Stimulated activated CD8-positive, alpha-beta memory T cell treated with anti-CD3 and anti-CD28 coated beads, Interleukin-2, amount 100 ng/mL, for 48 hours (primary cell): ENCODE results near the gene GPATCH2L.

Experiments
- DNase-seq, 2 donors: peaks; one replicate each; pipeline ENCODE4 v3.0.0-alpha.2; 2020; ENCODE audit warnings: low read depth in 2 of 2

The GPATCH2L gene

DNA sequence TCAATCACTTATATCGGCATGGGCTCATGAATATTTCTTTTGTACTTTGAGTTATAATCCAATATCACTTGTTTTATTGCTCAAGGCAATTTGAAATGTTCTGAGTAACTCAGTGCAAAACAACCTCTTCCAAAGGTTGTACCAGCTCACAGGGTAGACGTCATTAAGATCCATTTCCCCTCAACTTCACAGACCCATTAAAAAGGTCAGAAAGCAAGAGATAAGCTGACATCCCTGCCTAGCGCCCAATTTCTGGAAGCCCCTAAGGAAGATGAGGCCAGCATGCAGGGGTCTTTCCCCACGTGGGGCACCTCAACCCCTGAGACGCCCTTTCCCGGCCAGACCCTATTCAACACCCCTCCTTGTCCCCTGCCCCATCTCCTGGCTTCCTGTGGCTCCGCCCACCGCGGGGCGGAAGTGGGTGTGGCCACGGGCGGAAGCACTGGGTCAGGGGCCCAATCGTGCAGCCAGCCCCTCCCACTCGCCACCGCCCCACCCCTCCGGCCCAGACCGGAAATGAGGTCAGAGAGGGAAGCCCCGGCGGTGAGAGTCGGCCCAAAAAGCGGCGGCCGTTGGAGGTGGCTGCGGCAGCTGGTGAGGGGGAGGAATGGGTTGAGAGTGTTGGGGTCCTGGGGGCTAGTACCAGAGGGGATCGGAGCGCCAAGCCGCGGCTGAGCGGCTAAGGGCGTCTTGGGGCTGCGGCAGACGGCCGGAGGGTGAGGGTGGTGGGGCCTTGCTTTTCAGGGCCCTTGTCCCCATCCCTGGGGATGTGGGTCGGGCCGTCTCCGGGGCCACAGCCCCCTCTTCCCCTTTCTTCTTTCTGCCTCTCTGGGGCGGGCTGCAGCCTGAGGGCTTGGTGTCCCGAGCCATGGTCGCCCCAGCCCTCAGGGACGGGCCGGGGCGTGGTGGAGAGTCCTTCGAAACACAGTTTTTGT, at the start of gene GPATCH2L:
Gene GPATCH2L (plus strand): TSS at position 525 of the 935 bp plus-strand sequence. CDS start 2,442 bp downstream, outside the sequence.
- DNase-seq = peak; percentile 97 to 98

DNA sequence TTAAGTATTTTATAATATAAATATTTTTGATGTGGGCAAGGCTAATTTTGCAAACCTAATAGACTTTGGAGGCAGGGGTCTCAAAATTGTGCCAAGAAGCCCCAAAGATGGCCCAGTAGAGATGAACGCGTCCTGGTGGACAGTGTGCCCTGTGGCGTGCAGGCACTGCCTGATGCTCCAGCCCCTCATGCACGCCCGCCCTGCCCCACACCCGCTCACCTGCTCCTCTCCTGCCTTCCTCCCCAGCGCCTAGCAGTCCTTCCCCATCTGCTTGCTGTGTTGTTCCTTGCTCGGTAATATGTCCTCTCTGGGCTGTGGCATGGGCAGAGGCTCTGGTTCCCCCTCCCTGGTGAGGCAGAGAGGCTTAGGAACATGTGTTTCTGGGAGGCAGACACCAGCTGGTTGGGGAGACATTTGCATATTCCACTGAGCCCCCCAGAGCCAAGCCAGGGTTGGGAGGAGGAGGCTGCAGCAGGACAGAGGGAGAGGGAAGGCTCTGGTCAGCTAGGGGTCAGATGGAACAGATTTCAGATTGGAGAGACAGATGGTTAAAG, 46.8 kb upstream of the GPATCH2L start:
- DNase-seq = no peak

DNA sequence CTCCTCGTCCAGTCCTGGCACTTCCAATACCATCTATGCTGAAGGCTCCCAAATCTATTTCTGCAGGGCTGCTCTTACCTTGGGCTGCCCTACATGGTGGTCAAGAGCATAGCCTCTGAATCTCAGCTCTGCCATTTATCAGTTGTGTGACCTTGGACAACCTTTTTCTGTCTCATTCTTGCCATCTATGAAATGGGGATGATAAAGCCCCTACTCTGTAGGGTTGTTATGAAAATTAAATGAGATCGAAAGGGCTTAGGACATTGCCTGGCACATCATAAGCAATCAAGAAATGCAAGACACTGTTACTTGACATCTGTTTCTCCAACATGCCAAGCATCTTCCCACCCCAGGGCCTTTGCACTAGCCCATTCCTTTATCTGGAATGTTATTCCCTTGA, 45.5 kb upstream of the GPATCH2L start:
- no peak for DNase-seq

DNA sequence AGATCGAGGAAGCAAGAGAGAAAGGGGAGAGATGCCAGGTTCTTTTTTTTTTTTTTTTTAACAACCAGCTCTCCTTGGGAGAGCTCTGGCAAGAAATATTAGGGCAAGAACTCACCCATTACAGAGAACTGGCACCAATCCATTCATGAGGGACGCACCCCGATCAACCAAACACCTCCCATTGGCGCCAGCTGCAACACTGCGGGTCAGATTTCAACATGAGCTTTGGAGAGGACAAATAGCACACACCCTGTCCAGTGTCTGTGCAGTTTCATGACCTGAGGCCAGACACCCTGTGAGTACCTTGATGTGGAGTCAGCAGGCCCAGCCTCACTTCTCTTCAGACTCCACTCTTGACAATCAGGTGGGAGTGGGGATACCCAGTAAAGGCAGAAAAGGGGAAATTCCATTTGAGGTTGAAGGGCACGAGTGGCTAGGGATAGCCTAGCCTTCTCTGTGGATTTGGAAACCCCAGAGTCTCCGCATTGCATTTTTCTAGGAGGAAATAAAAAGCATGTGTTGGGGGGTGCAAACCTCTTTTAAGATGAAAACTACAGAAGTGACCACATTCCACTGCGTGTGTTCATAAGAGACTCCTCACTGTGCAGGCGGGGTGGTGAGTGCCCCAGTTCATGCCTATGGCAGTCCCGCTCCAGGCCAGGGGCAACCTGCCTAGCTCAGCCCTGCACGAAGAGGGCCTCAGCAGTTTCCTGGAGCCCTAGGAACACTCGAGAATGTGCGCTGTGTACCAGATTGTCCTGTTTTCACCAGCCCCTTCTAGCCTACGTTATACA, 42.4 kb upstream of the GPATCH2L start:
- no peak for DNase-seq

DNA sequence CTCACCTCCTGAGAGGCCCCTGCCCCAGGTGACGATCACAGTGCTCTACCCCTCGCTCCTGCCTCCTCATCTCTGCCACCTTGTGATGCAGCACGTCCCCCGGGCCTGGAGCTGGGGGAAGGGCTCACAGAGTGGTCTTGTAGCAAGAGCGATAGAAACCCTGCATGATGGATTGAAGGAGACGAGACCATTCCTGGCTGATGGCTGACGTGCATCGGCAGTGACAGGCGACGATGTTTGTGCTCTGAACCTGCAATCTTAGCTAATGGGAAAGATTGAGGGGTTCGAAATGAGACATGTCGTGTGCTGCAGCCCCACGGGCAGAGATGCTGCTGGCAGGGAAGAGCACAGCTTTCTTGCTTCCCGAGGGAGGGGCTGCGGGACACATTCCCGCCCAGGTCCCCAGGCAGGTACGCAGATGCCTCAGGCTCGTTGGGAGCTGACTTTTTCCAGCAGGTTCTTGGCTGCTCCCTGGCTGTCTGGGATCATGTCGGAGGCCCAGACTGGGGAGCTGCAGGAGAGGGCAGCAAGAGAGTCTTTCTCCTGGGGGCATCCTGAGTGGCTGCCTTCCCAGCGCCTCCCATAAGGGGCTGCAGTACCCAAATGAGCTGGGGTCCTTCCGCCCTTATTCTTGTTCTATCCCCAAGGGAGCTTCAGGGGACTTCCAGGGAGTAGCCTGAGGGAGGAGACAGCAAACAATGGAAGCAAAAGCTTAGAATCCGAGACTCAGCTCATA, 38.7 kb upstream of the GPATCH2L start:
- DNase-seq = no peak

DNA sequence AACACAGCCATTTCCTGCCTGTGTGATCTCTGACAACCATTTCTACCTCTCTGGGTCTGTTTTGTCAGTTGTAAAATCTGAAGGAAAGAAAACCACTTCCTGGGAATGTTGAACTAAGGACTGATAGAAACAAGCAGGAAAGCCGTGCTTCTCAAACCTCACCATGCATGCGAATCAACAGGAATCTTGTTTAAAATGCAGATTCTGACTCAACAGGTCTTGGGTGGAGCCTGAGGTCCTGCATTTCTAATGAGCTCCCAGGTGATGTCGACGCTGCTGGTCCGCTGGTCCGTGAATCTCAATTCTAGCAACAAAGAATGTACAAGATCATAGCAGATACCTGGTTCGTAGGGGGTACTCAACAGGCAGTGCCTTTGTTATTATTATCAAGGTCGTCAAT, 38.0 kb upstream of the GPATCH2L start:
- DNase-seq = no peak

DNA sequence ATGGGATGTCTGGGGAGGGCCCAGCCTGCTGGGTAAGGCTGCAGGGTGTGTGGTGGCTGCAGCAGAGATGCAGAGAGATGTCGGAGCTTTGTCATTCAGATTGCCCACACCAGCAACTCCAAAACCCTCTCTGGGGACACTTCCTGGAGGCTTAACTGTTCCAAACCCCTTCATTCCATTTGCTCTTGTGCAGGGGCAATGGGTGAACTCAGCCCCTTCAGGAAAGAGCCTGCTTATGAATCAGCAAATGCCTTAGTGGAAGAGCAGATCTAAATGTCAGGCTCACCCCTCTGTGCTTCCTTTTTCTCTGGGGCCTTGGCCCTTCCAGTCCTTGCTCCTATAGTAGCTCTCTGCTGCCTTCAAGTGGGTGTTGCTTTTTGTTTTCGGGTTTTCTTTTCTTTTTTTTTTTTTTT, 36.7 kb upstream of the GPATCH2L start:
- no peak for DNase-seq

DNA sequence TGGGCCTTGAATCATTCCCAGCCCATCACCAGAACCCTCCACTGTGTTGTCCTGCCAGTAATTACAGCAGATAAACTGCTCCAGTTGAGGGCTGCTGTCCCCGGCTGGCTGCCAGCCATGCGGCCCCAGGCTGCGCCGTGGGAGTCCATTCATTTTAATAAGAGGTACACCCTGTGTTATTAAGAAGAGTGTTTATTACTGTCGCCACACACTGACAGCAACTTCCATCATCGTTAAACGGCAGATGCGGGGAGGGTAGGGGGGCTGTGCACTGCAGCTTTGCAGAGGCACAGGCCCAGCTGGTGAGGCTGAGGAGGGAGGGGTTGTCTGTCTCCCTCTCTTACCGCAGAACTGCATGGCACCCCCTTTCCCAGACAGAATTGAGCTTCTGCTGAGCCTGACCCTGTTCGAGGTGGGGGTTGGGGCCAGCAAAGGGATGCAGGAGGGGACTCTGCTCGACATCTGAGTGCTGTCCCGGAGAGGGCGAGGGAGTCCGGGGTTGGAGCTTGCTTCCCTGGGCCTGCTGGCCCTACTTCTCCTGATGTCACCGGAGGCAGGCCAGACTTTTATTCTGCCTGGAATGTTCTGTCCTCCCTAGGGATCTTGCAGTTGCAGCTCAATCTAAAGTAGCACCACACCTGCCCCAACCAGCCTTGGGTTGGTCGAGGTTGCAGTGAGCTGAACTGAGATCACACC, 33.8 kb upstream of the GPATCH2L start:
- DNase-seq = no peak

DNA sequence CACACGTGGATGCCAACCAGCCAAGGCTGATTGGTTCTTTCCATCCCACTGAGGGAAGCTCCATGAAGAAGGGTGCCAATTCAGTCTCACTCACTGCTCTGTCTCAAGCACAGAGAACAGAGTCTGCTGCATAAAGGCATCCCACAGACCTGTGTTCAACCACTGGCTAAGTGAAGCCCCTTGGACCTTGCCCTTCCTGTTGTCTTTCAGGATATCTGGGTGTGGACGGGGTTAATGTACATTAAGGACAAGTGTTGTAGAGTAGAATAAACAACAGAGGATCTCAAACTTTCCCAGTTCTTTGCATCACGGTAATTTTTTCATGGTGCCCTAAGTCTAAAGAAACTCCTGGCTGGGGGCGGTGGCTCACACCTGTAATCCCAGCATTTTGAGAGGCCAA, 33.1 kb upstream of the GPATCH2L start:
- DNase-seq = no peak

DNA sequence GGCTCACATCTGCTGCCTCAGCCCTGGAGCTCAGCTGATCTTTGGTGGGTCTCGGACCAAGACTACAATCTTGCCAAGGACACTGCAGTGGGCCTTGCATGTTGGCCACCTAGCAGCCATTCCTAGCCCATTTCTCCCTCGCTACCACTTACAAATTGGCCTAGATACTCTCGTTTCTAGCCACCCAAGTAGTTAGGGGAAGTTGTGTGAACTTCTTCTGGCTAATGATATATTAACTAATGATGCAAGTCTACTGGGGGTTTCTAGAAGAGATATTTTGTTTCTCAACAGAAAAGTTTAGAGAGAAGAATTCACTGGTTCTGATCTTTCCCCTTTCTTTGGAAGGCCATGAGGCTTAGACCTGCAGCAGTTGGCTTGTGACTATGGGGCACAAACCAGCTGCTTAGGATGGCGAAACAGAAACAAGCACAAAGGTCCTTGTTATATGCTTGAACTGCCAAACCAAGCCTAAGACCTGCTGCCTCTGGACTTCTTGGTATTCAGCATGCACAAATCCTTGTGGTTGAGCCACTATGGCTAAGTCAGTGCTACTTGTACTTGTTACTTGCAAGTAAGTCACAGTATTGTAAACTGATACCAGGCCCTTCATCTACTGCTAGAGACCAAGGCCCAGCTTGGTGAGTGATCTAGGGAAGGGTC, 30.5 kb upstream of the GPATCH2L start:
- no peak for DNase-seq

DNA sequence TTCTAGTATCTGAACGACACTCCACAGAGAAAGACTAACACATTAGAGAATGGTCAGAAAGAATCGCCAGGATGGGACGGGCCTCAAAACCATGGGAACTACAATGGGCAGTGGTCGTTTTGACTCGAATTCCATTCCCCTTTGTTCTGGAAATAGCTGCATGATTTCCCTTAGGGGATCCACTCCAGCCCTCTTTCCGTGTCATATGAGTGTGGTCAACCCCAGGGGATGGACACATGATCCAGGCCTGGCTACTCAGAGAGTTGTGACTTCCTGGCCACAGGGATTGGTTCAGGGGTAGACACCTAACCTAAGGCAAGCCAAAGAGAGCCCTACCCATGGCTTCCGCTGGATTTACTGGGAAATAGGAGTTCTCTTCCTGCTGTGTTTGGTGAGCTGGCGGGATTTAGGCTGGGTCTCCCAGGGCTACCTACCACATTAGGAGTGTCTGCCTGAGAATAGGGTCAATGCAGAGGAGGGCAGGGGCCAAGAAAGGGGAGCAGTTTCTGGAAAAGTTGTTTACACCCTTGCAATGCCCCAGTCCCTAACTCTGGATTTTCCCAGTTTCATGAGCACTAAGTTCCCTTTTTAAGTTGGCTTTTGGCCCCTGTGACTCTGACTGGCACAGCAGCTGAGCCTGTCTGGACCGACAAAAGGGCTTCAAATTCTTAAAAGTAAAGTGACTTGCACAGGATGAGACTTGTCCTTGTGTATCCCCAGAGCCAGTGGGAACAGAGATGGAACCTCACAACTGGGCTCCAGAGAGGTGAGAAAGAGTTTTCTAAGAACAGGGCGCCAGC, 28.1 kb upstream of the GPATCH2L start:
- DNase-seq = no peak

DNA sequence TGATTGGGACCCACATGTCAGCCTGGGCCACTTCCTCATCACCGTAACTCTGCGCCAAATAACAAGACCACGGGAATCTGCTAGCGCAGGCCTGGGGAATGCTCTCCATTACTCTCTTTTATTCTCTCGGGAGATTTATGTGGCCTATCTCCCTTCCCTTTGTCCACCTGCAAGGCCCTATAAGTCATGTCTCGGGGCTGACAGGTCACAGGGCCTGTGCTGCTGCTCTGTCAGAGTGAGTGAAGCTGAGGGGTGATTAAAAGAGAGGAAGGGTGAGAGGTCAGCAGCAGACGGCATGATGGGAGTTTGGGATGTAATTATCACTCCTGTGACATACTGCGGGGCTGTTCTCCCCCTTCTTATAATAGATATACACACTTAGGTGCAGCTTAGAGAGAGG, 26.2 kb upstream of the GPATCH2L start:
- DNase-seq = no peak

DNA sequence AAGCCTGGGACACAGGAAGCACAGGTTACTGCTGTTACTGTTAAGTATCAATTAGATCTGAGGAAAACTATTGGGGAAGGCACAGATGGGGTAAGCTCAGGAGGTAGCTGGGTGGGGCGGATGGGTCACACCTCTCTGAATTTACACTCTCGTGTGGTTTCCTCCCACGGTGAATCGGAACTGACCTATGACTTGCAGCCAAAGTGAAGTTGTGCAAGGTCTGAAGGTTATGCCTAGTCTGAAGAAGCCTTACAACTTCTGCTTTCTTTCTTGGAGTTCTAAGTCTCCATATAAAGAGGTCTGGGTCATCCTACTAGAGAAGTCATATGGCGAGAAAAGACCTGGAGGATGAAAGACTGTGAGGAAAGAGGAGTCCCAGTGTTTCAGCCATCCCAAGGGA, 25.6 kb upstream of the GPATCH2L start:
- DNase-seq = no peak

DNA sequence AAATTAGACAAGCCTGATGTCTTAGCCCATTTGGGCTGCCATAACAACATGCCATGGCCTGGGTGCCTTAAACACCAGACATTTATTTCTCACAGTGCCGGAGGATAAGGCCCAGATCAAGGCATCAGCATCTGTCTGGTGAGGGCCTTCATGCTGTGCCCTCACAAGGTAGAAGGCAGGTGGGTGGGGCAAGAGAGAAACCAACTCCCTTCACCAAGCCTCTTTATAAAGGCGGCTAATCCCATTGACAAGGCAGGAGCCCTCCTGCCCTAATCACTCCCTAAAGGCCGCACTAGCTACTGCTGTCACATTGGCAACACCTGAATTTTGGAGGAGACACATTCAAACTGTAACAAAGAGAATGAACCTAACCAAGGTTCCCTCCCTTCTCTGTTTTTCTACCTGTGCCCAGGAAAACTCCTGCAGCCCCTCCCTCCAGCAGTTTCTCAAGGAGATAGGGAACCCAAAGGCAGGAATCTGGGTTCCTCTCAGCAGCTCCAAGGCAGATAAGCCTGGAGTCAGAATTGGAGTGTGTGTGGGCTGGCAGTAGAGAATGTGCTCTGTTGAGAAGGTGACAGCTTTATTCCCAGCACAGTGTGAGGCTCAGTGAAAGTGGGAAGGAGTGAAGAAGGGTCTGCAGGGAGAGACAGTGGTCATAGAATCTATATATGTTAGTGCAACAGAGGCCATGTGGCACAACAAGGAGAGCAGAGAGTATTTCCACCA, 21.7 kb upstream of the GPATCH2L start:
- no peak for DNase-seq

DNA sequence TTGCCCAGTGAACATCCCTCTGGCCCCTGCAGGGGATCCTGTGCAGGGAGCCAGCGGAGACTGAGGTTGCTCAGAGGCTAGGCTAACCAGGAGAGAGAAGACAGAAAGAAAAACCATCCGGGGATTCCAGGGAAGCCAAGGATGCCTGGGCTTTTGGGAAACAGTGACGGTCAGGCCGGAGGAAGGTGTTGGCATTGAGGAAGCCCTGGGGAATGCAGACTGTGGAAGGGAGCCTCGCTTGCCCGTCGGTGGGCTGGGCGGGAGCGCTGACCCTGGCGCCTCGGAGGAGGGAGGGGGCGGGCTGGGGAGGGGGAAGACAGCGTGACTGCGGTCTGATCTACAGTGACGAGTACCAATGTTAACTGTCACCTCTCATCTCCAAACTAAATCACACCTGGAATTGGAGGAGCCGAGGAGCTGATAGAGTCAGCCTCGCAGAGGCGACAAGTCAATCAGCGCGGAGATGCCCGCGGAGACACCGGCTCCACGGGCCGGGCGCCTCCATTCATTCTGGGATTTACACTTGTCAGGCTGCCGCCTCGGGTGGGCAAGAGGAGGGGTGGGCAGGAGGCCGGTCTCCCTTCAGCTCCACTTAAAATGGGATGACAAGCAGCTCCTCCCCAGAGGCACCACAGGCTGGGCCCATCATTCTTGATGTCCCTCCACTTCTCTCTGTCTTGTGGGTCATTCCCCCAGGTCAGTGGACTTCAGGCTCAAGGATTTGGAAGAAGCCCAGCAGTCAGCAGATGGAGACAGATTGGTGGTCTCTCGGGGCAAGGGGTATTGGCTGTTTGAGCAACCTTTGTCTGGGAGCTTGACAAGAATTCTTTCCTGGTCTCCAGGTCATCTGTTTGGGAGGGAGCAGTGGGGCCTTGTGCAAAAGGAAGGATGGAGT, 20.4 kb upstream of the GPATCH2L start:
- DNase-seq = no peak

DNA sequence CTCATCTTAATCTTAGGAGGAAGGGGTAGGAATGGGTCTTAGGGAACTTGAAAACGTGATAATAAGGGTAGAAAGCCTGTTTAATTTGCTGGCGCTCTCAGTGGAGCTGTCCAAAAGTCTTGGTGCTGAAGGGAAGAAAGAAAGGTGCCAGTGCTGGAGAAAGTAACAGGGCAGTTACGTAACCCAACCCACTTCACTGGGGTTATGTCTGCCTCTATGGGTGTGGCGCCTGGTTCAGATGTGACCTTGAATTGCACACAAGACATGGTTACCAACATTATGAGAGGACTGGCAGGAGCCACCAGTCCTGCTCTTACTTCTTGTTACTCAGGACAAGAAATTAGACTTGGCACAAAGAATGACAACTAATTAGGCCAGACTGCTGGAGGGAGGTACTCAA, 18.6 kb upstream of the GPATCH2L start:
- no peak for DNase-seq

DNA sequence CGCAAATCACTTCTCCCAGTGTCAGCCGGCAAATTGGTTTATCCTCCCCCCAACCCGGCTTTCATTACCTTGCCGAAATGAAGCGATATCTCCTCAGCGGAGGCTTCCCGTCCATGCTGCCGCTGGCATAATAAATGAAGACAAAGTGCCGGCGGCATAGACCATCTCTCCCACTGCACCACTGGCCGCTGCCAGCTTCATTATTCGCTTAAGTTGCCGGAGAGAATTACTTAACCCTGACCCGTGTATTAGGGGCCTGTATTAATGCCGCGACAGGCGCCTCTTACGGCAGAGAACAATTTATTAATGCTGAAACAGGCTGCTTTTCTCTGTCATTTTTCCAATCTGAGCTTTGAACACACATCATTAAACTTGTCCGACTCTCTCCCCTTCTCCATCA, 17.5 kb upstream of the GPATCH2L start:
- DNase-seq = no peak

DNA sequence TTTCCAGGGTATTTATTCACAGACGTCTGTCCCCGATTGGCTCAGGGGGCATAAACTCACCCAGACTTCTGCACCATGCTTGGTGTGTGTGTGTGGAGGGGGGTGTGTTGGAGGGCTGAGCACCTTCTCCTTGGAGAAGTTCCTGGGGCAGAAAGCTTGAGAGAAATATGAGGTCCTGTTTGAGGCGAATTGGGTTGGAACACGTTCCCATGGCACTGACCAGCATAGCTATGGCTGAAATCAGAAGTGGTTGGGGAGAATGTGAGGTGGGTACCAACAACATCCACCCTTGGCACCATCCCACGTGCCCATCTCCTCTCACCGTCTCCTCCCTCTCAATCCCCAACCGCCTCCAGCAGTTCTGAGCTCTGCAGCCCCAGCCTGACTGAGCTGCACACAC, 16.0 kb upstream of the GPATCH2L start:
- no peak for DNase-seq
